ENCODE measurements around the gene CAPZB.

- TF ChIP-seq POLR2A (IDR thresholded peaks at IDR 0.05) (no peak), CTCF (IDR thresholded peaks at IDR 0.05) (no peak), POLR2AphosphoS5 (IDR thresholded peaks at IDR 0.05) (no peak), EP300 (IDR thresholded peaks at IDR 0.05) (no peak)
Measured at GRCh38 chr1:19447550-19447949, 37.8 kb downstream of the CAPZB start.

Data from sigmoid colon (tissue), 4 donors.